Mesenchymal stem cell (in vitro differentiated cells and primary cell): ENCODE measurements around the gene NKX2-4.

Experiments used
- DNase-seq: peaks from one replicate; pipeline ENCODE4 v3.0.0-alpha.2; 2013
- H2AFZ ChIP-seq: one replicate; pipeline ENCODE4 v1.6.1; 2013; ENCODE audit warnings: low read depth, mild to moderate bottlenecking, control low read depth, inconsistent platforms, low read length, moderate library complexity
- H2AK5ac ChIP-seq: 2 replicates; pipeline ENCODE4 v1.6.1; 2013; ENCODE audit warnings: low read length, moderate library complexity, mild to moderate bottlenecking, inconsistent platforms; ENCODE audit not compliant: severe bottlenecking
- H2BK120ac ChIP-seq: one replicate; pipeline ENCODE4 v1.6.1; 2013; ENCODE audit warnings: low read depth, mild to moderate bottlenecking, inconsistent platforms, low read length, moderate library complexity
- H2BK12ac ChIP-seq, 2 experiments: one replicate each; pipeline ENCODE4 v1.6.1; 2013; ENCODE audit warnings: inconsistent platforms in 2 of 2, low read length in 2 of 2, mild to moderate bottlenecking in 2 of 2, moderate library complexity in 2 of 2, control low read depth in 1 of 2
- H2BK15ac ChIP-seq: one replicate; pipeline ENCODE4 v1.6.1; 2013; ENCODE audit warnings: mild to moderate bottlenecking, low read depth, inconsistent platforms; ENCODE audit not compliant: poor library complexity, severe bottlenecking
- H2BK5ac ChIP-seq: 2 replicates; pipeline ENCODE4 v1.6.1; 2013; ENCODE audit warnings: low read depth, mild to moderate bottlenecking, low read length, control low read depth, inconsistent platforms; ENCODE audit not compliant: poor library complexity, severe bottlenecking
- H3K14ac ChIP-seq, 2 experiments: one replicate each; pipeline ENCODE4 v1.6.1; 2013; ENCODE audit warnings: inconsistent platforms in 2 of 2, low read length in 2 of 2, control low read depth in 1 of 2, mild to moderate bottlenecking in 1 of 2, moderate library complexity in 1 of 2
- H3K18ac ChIP-seq, 2 experiments: one replicate each; pipeline ENCODE4 v1.6.1; 2013; ENCODE audit warnings: inconsistent platforms in 2 of 2, low read length in 2 of 2, control low read depth in 1 of 2, low read depth in 1 of 2, mild to moderate bottlenecking in 1 of 2
- H3K23ac ChIP-seq, 2 experiments: one replicate each; pipeline ENCODE4 v1.6.1; 2013; ENCODE audit warnings: inconsistent platforms in 2 of 2, low read length in 2 of 2, mild to moderate bottlenecking in 2 of 2, moderate library complexity in 2 of 2, control low read depth in 1 of 2
- H3K27ac ChIP-seq: 2 replicates; pipeline ENCODE4 v1.5.1; 2013; ENCODE audit warnings: mild to moderate bottlenecking, moderate library complexity, low read length, control low read depth, inconsistent platforms; ENCODE audit not compliant: poor library complexity, severe bottlenecking
- H3K27me3 ChIP-seq, 2 experiments: 2 replicates each; pipeline versions ENCODE4 v1.6.1 to v1.7.0; 2013; ENCODE audit warnings: low read length in 2 of 2, mild to moderate bottlenecking in 2 of 2, moderate library complexity in 2 of 2, control low read depth in 1 of 2, inconsistent platforms in 1 of 2; ENCODE audit not compliant: control insufficient read depth in 1 of 2, insufficient read depth in 1 of 2
- H3K36me3 ChIP-seq, 2 experiments: 2 replicates each; pipeline versions ENCODE4 v1.6.1 to v1.7.0; 2013; ENCODE audit warnings: low read length in 2 of 2, control low read depth in 1 of 2, inconsistent platforms in 1 of 2, low read depth in 1 of 2, mild to moderate bottlenecking in 1 of 2; ENCODE audit not compliant: insufficient read depth in 2 of 2, control insufficient read depth in 1 of 2
- H3K4ac ChIP-seq, 2 experiments: one replicate each; pipeline ENCODE4 v1.6.1; 2013; ENCODE audit warnings: inconsistent platforms in 2 of 2, low read length in 2 of 2, mild to moderate bottlenecking in 2 of 2, moderate library complexity in 2 of 2, control low read depth in 1 of 2, low read depth in 1 of 2
- H3K4me1 ChIP-seq: 2 replicates; pipeline ENCODE4 v1.6.1; 2013; ENCODE audit warnings: low read depth, low read length, control low read depth; ENCODE audit not compliant: control insufficient read depth, insufficient read depth
- H3K4me2 ChIP-seq: 2 replicates; pipeline ENCODE4 v1.6.1; 2013; ENCODE audit warnings: low read length, mild to moderate bottlenecking, inconsistent platforms; ENCODE audit not compliant: poor library complexity, severe bottlenecking
- H3K4me3 ChIP-seq, 2 experiments: 2 replicates each; pipeline versions ENCODE4 v1.5.1 to v1.7.0; 2013; ENCODE audit warnings: low read length in 2 of 2, mild to moderate bottlenecking in 2 of 2, control low read depth in 1 of 2, low read depth in 1 of 2; ENCODE audit not compliant: insufficient read depth in 1 of 2
- H3K79me1 ChIP-seq: replicated peaks from 2 replicates; pipeline ENCODE4 v1.6.1; 2013; ENCODE audit warnings: mild to moderate bottlenecking, control low read depth, low read length, inconsistent platforms; ENCODE audit not compliant: poor library complexity, severe bottlenecking
- H3K9ac ChIP-seq: 2 replicates; pipeline ENCODE4 v1.7.0; 2013; ENCODE audit warnings: mild to moderate bottlenecking, low read length, moderate library complexity
- H3K9me3 ChIP-seq: 2 replicates; pipeline ENCODE4 v1.7.0; 2013; ENCODE audit warnings: mild to moderate bottlenecking, low read length; ENCODE audit not compliant: control insufficient read depth
- H4K8ac ChIP-seq: one replicate; pipeline ENCODE4 v1.6.1; 2013; ENCODE audit warnings: inconsistent platforms, mild to moderate bottlenecking, low read length, moderate library complexity
- H4K91ac ChIP-seq: one replicate; pipeline ENCODE4 v1.6.1; 2013; ENCODE audit warnings: mild to moderate bottlenecking, low read length, inconsistent platforms
- whole genome bisulfite sequencing: methylation state at CpG from one replicate; pipeline ENCODE4 v1.1.7; 2013; ENCODE audit warnings: mixed read lengths; 5-methylcytosine and 5-hydroxymethylcytosine counted together

NKX2-4 gene

GRCh38 chr20:21365771-21366170, 31.6 kb downstream of the NKX2-4 start:
- Histone ChIP-seq H3K18ac (no peak overlapping the region), H3K79me1 (peaks cover 17% of the 10 kb centered on the region), H4K8ac (no peak overlapping the region), H2BK120ac (no peak overlapping the region), H3K9ac (no peak overlapping the region), H3K4me3 (no peak overlapping the region), H2AK5ac (no peak overlapping the region), H3K9me3 (no peaks in the 10 kb centered on the region), H2AFZ (no peak overlapping the region), H3K4me2 (no peak overlapping the region), H3K4ac (no peak overlapping the region), H2BK15ac (no peak overlapping the region), H3K4me1 (no peaks in the 10 kb centered on the region), H3K27ac (no peak overlapping the region), H3K27me3 (no peaks in the 10 kb centered on the region), H3K14ac (no peak overlapping the region), H4K91ac (no peak overlapping the region), H2BK5ac (no peak overlapping the region), H3K23ac (no peak overlapping the region), H3K36me3 (peaks cover 11 to 90% of the 10 kb centered on the region in 2 experiments), H2BK12ac (no peak overlapping the region)
- no CpG with 5 or more reads among the region's 3 CpGs for WGBS
- DNase-seq = no peak

DNA sequence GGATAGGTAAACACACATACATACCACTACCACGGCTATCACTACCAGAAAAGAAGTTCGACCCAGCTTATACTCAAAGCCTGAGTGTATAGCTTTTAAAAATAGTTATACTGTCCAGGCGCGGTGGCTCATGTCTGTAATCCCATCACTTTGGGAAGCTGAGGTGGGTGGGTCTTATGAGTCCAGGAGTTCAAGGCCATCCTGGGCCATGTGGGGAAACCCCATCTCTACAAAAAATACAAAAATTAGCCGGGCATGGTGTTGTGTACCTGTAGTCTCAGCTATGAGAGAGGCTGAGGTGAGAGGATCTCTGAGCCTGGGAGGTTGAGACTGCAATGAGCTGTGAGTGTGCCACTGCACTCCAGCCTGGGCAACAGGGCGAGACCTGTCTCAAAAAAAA, 32.9 kb downstream of the NKX2-4 start:
- Histone ChIP-seq H2BK12ac (no peak overlapping the region), H3K9ac (no peak overlapping the region), H2BK15ac (no peak overlapping the region), H3K79me1 (peaks cover 20% of the 10 kb centered on the region), H2AK5ac (no peak overlapping the region), H3K4me2 (no peak overlapping the region), H3K18ac (no peak overlapping the region), H2AFZ (no peak overlapping the region), H3K4ac (no peak overlapping the region), H3K4me1 (peaks cover 1% of the 10 kb centered on the region), H3K36me3 (peaks cover 14 to 91% of the 10 kb centered on the region in 2 experiments), H3K27ac (no peak overlapping the region), H2BK120ac (no peak overlapping the region), H2BK5ac (no peak overlapping the region), H3K27me3 (no peaks in the 10 kb centered on the region), H3K4me3 (no peak overlapping the region), H3K9me3 (no peaks in the 10 kb centered on the region), H3K23ac (no peak overlapping the region), H4K8ac (no peak overlapping the region), H4K91ac (no peak overlapping the region), H3K14ac (no peak overlapping the region)
- 100% methylated on average over 3 of the region's 6 CpGs for WGBS
- no peak for DNase-seq

- 24% methylated on average over 2 of the region's 2 CpGs for whole genome bisulfite sequencing
- no peak overlapping the region for H3K9ac ChIP-seq
- peaks cover 15 to 89% of the 10 kb centered on the region in 2 experiments for H3K36me3 ChIP-seq
- H3K4ac ChIP-seq = no peak overlapping the region
- peaks cover 1% of the 10 kb centered on the region for H3K4me1 ChIP-seq
- no peak overlapping the region for H3K4me2 ChIP-seq
- no peaks in the 10 kb centered on the region for H3K9me3 ChIP-seq
- H2AK5ac ChIP-seq = no peak overlapping the region
- H3K4me3 ChIP-seq = no peak overlapping the region
- H3K27ac ChIP-seq = no peak overlapping the region
- H2BK12ac ChIP-seq = no peak overlapping the region
- H4K8ac ChIP-seq = no peak overlapping the region
- H2AFZ ChIP-seq = no peak overlapping the region
- peaks cover 22% of the 10 kb centered on the region for H3K79me1 ChIP-seq
- H3K27me3 ChIP-seq = no peaks in the 10 kb centered on the region
- H3K23ac ChIP-seq = no peak overlapping the region
- H2BK15ac ChIP-seq = no peak overlapping the region
- no peak overlapping the region for H2BK120ac ChIP-seq
- no peak overlapping the region for H3K14ac ChIP-seq
- H2BK5ac ChIP-seq = no peak overlapping the region
- DNase-seq = peak; percentile 75
- no peak overlapping the region for H3K18ac ChIP-seq
- H4K91ac ChIP-seq = no peak overlapping the region
Measured at GRCh38 chr20:21361266-21361665, 36.1 kb downstream of the NKX2-4 start.

GRCh38 chr20:21360705-21361104, 36.6 kb downstream of the NKX2-4 start:
- Histone ChIP-seq H2AK5ac (no peak overlapping the region), H2BK15ac (no peak overlapping the region), H3K9ac (no peak overlapping the region), H3K23ac (no peak overlapping the region), H3K9me3 (no peaks in the 10 kb centered on the region), H3K4me3 (no peak overlapping the region), H2BK5ac (no peak overlapping the region), H2BK12ac (no peak overlapping the region), H3K4me1 (peaks cover 1% of the 10 kb centered on the region), H3K79me1 (peaks cover 21% of the 10 kb centered on the region), H3K4ac (no peak overlapping the region), H3K36me3 (peaks cover 13 to 93% of the 10 kb centered on the region in 2 experiments), H4K91ac (no peak overlapping the region), H3K18ac (no peak overlapping the region), H3K27ac (no peak overlapping the region), H3K14ac (no peak overlapping the region), H3K27me3 (no peaks in the 10 kb centered on the region), H2BK120ac (no peak overlapping the region), H2AFZ (no peak overlapping the region), H4K8ac (no peak overlapping the region), H3K4me2 (no peak overlapping the region)
- WGBS = no CpG with 5 or more reads among the region's 1 CpG
- DNase-seq = peak; percentile 71
